Heart left ventricle (tissue), 13 donors: ENCODE measurements around the gene PGAP6.
"Not testable (repeated sequence)": the region's sequence is repeated elsewhere in the genome, so short reads cannot be mapped to it uniquely, and the experiment has no call there.

Experiments used
- POLR2A ChIP-seq, 2 donors: fragments of 450-650 bp; IDR thresholded peaks; one replicate each; pipeline ENCODE4 v1.6.1; 2017; ENCODE audit warnings: antibody characterized with exemption in 2 of 2, mild to moderate bottlenecking in 2 of 2, moderate library complexity in 2 of 2
- TF ChIP-seq, protein P1 (sequence below), 12 donors: fragments of 200-600 bp; sonication (generic) in 4 of 12; IDR thresholded peaks; one replicate each; pipeline versions ENCODE4 v1.5.0 to v1.8.0; 2018 to 2022; ENCODE audit warnings: antibody characterized with exemption in 12 of 12, mild to moderate bottlenecking in 5 of 12
- donor health status: ischemic (EF 13 %, LVEDD 7.1; RV severe dilation, severe dysfunction).
- donor health status: DM: no; HTN: yes; CAD: no.
- donor health status: DM: no; HTN: no; CAD: no.
- donor health status: ischemic (EF 25% LVEDD 6.9; RV normal size, moderate dysfunction).
- donor health status: ischemic (EF 25% LVEDD 5.7; RV mildly dilated, moderate dysfunction).
- donor health status: ischemic (EF 35%, LVEDD 5.7; RV mildly dilated, moderate dysfunction).
- donor health status: nonischemic (EF 11% LVEDD 7.7; RV severe dilation, severe dysfunction).
- donor health status: DM: yes; HTN: yes; CAD: no.
- donor health status: PGD.
- donor health status: ischemic (EF 29% LVEDD 5.4; RV normal size, mild dysfunction).
- donor health status: nonischemic (EF 23%, LVEDD 6.1; RV moderate dilation, normal function).

DNA sequence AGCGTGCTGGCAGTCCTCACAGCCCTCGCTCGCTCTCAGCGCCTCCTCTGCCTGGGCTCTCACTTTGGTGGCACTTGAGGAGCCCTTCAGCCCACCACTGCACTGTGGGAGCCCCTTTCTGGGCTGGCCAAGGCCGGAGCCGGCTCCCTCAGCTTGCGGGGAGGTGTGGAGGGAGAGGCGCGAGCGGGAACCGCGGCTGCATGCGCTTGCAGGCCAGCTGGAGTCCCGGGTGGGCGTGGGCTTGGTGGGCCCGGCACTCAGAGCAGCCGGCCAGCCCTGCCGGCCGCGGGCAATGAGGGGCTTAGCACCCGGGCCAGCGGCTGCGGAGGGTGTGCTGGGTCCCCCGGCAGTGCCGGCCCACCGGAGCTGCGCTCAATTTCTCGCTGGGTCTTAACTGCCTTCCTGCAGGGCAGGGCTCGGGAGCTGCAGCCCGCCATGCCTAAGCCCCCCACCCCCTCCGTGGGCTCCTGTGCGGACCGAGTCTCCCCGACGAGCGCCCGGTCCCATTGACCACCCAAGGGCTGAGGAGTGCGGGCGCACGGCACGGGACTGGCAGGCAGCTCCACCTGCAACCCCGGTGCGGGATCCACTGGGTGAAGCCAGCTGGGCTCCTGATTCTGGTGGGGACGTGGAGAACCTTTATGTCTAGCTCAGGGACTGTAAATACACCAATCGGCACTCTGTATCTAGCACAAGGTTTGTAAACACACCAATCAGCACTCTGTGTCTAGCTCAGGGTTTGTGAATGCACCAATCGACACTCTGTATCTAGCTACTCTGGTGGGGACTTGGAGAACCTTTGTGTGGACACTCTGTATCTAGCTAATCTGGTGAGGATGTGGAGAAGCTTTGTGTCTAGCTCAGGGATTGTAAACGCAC, 40.4 kb downstream of the PGAP6 start:
- TF ChIP-seq, protein P1, sequence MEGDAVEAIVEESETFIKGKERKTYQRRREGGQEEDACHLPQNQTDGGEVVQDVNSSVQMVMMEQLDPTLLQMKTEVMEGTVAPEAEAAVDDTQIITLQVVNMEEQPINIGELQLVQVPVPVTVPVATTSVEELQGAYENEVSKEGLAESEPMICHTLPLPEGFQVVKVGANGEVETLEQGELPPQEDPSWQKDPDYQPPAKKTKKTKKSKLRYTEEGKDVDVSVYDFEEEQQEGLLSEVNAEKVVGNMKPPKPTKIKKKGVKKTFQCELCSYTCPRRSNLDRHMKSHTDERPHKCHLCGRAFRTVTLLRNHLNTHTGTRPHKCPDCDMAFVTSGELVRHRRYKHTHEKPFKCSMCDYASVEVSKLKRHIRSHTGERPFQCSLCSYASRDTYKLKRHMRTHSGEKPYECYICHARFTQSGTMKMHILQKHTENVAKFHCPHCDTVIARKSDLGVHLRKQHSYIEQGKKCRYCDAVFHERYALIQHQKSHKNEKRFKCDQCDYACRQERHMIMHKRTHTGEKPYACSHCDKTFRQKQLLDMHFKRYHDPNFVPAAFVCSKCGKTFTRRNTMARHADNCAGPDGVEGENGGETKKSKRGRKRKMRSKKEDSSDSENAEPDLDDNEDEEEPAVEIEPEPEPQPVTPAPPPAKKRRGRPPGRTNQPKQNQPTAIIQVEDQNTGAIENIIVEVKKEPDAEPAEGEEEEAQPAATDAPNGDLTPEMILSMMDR (IDR thresholded peaks at IDR 0.05): not testable (repeated sequence)
- TF ChIP-seq POLR2A (IDR thresholded peaks at IDR 0.05): not testable (repeated sequence)
